ENCODE measurements around the gene C17orf75. TPM values are rescaled to one million over a fixed set of nuclear protein-coding genes. Genes with fewer than 3 reads are reported as not detected.

C17orf75 gene
- total RNA-seq, 1 experiment from 2014 or later, result 22.5 TPM

GRCh38 chr17:32315171-32315570 is 26.8 kb downstream of the C17orf75 start:
- Histone ChIP-seq H3K9me3 (ENCODE audit: control insufficient read depth in 1 of 2, insufficient read depth in 1 of 2, low read depth in 1 of 2, low read length in 2 of 2) (no peaks in the 10 kb centered on the region), H3K4me3 (replicated peaks in 1 of 2; ENCODE audit: low read depth in 1 of 2, low read length in 2 of 2) (no peak overlapping the region), H3K9ac (ENCODE audit: low read length) (no peak overlapping the region), H3K4me2 (ENCODE audit: low read length) (no peak overlapping the region), H3K9me2 (ENCODE audit: insufficient read depth) (no peaks in the 10 kb centered on the region), H3K27me3 (ENCODE audit: insufficient read depth, low read length) (no peaks in the 10 kb centered on the region), H3K36me3 (ENCODE audit: control insufficient read depth in 1 of 2, insufficient read depth in 2 of 2, low read length in 2 of 2) (no peaks in the 10 kb centered on the region), H3K79me2 (ENCODE audit: insufficient read depth, low read length) (no peaks in the 10 kb centered on the region), H4K20me1 (ENCODE audit: insufficient read depth) (no peaks in the 10 kb centered on the region), H2AFZ (ENCODE audit: low read depth, low read length, poor library complexity, severe bottlenecking) (no peak overlapping the region), H3K27ac (ENCODE audit: low read depth, low read length) (no peak overlapping the region), H3K4me1 (ENCODE audit: control insufficient read depth in 1 of 2, insufficient read depth in 2 of 2, low read length in 2 of 2) (no peaks in the 10 kb centered on the region)
- ATAC-seq, result no peak
- POLR2A ChIA-PET, result no interaction called here
- CTCF ChIA-PET, result no interaction called here
- BruUV-seq (replicated peaks), result no TSS peak
- DNase-seq (ENCODE audit: low read depth, low spot score), result no peak
- TF ChIP-seq YY1 (IDR thresholded peaks at IDR 0.05; ENCODE audit: extremely low read depth, insufficient replicate concordance, low read depth, low read length) (no peak), POLR2A (IDR thresholded peaks at IDR 0.05; ENCODE audit: borderline replicate concordance, extremely low read depth, insufficient read depth, insufficient read length) (no peak)
- TF ChIP-seq, protein P1, sequence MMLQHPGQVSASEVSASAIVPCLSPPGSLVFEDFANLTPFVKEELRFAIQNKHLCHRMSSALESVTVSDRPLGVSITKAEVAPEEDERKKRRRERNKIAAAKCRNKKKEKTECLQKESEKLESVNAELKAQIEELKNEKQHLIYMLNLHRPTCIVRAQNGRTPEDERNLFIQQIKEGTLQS (IDR thresholded peaks at IDR 0.05), result no peak
- RAD21 ChIA-PET (ENCODE audit: low non-redundant PET in 1 of 2, low total read pairs in 2 of 2, uncharacterized antibody in 2 of 2, unreplicated experiment in 2 of 2), result no interaction called here
- intact Hi-C loops (cut with micrococcal nuclease), result loop anchor here (5.0 kb wide), 1 partner anchor 108 kb away; no protein-coding TSS in a partner anchor

DNA sequence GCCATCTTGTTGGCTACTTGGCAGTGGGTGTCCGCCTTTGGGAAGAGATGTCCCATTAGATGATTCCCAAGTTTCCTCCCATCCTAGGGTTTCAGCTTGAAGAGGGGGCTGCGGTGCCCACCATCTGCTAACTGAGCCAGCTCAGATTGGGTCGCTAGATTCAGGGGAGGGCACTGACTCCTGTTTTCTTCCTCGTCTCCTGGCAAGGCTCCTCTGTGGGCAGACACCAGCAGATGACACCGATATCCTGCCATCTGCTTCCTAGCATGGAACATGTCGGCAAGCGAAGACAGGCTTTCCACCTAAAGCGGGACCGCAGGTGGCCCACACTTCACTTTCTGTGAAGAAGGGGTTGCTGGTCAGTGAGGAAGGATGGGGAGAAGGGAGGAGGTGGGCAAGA is 27.3 kb downstream of the C17orf75 start:
- Histone ChIP-seq H3K27me3 (ENCODE audit: insufficient read depth, low read length) (no peaks in the 10 kb centered on the region), H3K9me3 (ENCODE audit: control insufficient read depth in 1 of 2, insufficient read depth in 1 of 2, low read depth in 1 of 2, low read length in 2 of 2) (no peaks in the 10 kb centered on the region), H3K9me2 (ENCODE audit: insufficient read depth) (no peaks in the 10 kb centered on the region), H3K79me2 (ENCODE audit: insufficient read depth, low read length) (no peaks in the 10 kb centered on the region), H3K9ac (ENCODE audit: low read length) (no peak overlapping the region), H3K4me1 (ENCODE audit: control insufficient read depth in 1 of 2, insufficient read depth in 2 of 2, low read length in 2 of 2) (no peaks in the 10 kb centered on the region), H3K27ac (ENCODE audit: low read depth, low read length) (no peak overlapping the region), H4K20me1 (ENCODE audit: insufficient read depth) (no peaks in the 10 kb centered on the region), H2AFZ (ENCODE audit: low read depth, low read length, poor library complexity, severe bottlenecking) (no peak overlapping the region), H3K36me3 (ENCODE audit: control insufficient read depth in 1 of 2, insufficient read depth in 2 of 2, low read length in 2 of 2) (no peaks in the 10 kb centered on the region), H3K4me3 (replicated peaks in 1 of 2; ENCODE audit: low read depth in 1 of 2, low read length in 2 of 2) (no peak overlapping the region), H3K4me2 (ENCODE audit: low read length) (no peak overlapping the region)
- intact Hi-C loops (cut with micrococcal nuclease), result loop anchor here (5.0 kb wide), 1 partner anchor 107 kb away; no protein-coding TSS in a partner anchor
- TF ChIP-seq, protein P1 (IDR thresholded peaks at IDR 0.05), result no peak
- TF ChIP-seq ELF1 (IDR thresholded peaks at IDR 0.05; ENCODE audit: borderline replicate concordance, low read depth) (no peak), POLR2A (IDR thresholded peaks at IDR 0.05; ENCODE audit: borderline replicate concordance, extremely low read depth, insufficient read depth, insufficient read length) (no peak), EZH2 (IDR thresholded peaks at IDR 0.05) (no peak)
- ChIA-PET CTCF (no interaction called here), POLR2A (no interaction called here), RAD21 (ENCODE audit: low non-redundant PET in 1 of 2, low total read pairs in 2 of 2, uncharacterized antibody in 2 of 2, unreplicated experiment in 2 of 2) (no interaction called here)
- BruUV-seq (replicated peaks), result no TSS peak
- DNase-seq (ENCODE audit: low read depth, low spot score) (no peak), ATAC-seq (no peak)

Measured in HCT116 (cell line).